Activated naive CD8-positive, alpha-beta T cell treated with anti-CD3 and anti-CD28 coated beads, Interleukin-2, amount 10 ng/mL, durations not matched to agents 7 days and 5 days (primary cell): ENCODE data around the gene NDUFAF2. TPM values are rescaled to one million over a fixed set of nuclear protein-coding genes. Genes with fewer than 3 reads are reported as not detected.

ENCODE experiments used
- ATAC-seq: fragments of 150-1000 bp; cut with Tn5 transposase; one replicate; pipeline ENCODE4 v1.10.0; 2021; ENCODE audit warnings: low read depth, moderate library complexity
- POLR2A ChIA-PET: fragments of 350-600 bp; sonication (Branson Sonifier 250); formaldehyde crosslinking; loops from one replicate; lab custom pipeline; 2021; ENCODE audit warnings: antibody characterized with exemption; lab: Charles Lee
- DNase-seq: peaks from one replicate; pipeline ENCODE4 v3.0.0; 2021
- H3K27ac Mint-ChIP-seq: one replicate; pipeline ENCODE4 v1.8.0; 2022; ENCODE audit warnings: mild to moderate bottlenecking, mixed read lengths
- H3K27me3 Mint-ChIP-seq: one replicate; pipeline ENCODE4 v1.8.0; 2022; ENCODE audit warnings: mild to moderate bottlenecking, moderate library complexity, mixed read lengths
- H3K36me3 Mint-ChIP-seq: one replicate; pipeline ENCODE4 v1.8.0; 2021; ENCODE audit warnings: mild to moderate bottlenecking, mixed read lengths
- H3K4me1 Mint-ChIP-seq: one replicate; pipeline ENCODE4 v1.8.0; 2021; ENCODE audit warnings: mixed read lengths
- H3K4me3 Mint-ChIP-seq: one replicate; pipeline ENCODE4 v1.8.0; 2022; ENCODE audit warnings: mild to moderate bottlenecking, moderate library complexity, mixed read lengths
- H3K9me3 Mint-ChIP-seq: one replicate; pipeline ENCODE4 v1.8.0; 2021; ENCODE audit warnings: mixed read lengths
- total RNA-seq, 2 experiments: library from RNA; stranded (reverse); gene quantifications; one replicate each; pipeline ENCODE4 v1.2.3, GENCODE V29; 2021

The NDUFAF2 gene
- total RNA-seq, 2 experiments from 2014 or later, result 16.2 to 18.5 TPM

DNA sequence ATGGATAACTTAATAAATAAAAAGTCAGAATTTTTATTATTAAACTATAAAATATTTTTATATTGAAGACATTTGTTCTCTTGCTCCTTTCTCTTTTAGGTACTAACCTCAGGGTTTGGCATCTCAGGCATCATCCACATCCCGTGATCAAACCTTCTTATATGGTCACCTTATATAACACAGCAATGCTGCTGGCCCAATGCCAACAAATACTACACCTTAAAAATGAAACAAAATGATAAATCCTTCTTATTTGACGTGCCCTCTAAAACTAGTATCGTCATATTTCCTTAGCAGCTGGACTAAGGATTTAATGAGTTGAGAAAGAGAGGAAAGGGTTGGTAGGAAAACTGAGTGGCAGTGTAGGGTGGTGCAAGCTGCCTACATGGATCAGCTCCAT is 56.6 kb downstream of the NDUFAF2 start:
- POLR2A ChIA-PET, result no interaction called here
- ATAC-seq (no peak), DNase-seq (no peak)
- Mint-ChIP-seq H3K4me3 (no peak overlapping the region), H3K36me3 (no peaks in the 10 kb centered on the region), H3K27ac (no peak overlapping the region), H3K27me3 (no peaks in the 10 kb centered on the region), H3K4me1 (peaks cover 3% of the 10 kb centered on the region), H3K9me3 (no peaks in the 10 kb centered on the region)

DNA sequence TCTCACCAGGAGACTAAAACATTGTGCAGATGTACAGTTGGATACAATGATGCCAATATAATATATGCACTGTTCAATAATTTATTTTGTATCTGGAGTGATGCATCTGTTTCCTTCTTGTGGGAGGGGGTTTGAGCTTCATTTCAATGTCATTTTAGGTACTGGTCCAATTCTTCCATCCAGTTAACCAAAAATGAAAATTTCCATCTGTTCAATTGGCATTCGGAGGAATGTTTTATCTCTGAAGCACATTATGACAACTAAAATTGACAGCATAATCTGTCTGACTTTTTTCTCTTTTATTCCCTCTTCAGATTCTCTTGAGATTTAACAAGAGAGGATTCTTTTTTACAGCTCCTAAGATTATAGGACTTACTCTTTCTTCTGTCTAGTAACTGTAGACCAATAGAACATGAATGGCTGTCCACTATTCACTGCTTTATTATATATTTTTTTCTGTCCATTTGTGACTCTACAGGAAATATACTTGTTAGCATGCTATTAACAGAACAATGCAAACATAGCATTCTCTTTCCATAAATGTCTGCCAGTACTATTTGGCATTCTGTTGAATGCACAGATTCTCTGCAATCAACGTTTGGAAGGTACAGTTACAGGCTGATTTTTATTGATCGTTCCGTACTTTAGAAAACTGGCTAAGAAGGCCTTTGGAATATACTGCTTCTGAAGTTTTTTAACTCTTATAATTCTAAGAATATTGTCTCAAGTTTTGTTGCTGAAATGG is 57.8 kb downstream of the NDUFAF2 start:
- ATAC-seq (no peak), DNase-seq (no peak)
- H3K36me3 Mint-ChIP-seq, result no peaks in the 10 kb centered on the region
- no peak overlapping the region for H3K27ac Mint-ChIP-seq
- peaks cover 3% of the 10 kb centered on the region for H3K4me1 Mint-ChIP-seq
- POLR2A ChIA-PET, result no interaction called here
- H3K27me3 Mint-ChIP-seq, result no peaks in the 10 kb centered on the region
- no peak overlapping the region for H3K4me3 Mint-ChIP-seq
- H3K9me3 Mint-ChIP-seq, result no peaks in the 10 kb centered on the region

DNA sequence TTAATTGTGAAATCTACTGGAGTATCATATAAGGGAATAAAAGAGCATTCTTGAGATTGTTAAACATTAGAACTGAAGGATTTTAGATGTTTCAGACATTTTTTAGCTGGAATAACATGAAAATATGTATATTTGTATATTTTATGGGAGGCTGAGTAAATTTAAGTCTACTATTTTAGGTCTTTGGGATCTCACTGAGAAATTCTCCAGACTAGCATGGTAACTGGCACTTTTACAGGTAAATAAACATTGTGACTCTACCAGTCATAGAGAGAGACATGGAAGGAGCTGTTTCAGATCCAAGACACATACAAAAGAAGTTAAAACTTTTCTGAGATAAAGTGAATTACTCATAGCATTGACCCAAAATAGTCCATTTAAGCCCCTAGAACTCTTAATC is 59.4 kb downstream of the NDUFAF2 start:
- no peaks in the 10 kb centered on the region for H3K36me3 Mint-ChIP-seq
- POLR2A ChIA-PET, result no interaction called here
- H3K4me1 Mint-ChIP-seq, result peaks cover 3% of the 10 kb centered on the region
- ATAC-seq (no peak), DNase-seq (no peak)
- H3K9me3 Mint-ChIP-seq, result no peaks in the 10 kb centered on the region
- H3K27ac Mint-ChIP-seq, result no peak overlapping the region
- no peak overlapping the region for H3K4me3 Mint-ChIP-seq
- no peaks in the 10 kb centered on the region for H3K27me3 Mint-ChIP-seq

DNA sequence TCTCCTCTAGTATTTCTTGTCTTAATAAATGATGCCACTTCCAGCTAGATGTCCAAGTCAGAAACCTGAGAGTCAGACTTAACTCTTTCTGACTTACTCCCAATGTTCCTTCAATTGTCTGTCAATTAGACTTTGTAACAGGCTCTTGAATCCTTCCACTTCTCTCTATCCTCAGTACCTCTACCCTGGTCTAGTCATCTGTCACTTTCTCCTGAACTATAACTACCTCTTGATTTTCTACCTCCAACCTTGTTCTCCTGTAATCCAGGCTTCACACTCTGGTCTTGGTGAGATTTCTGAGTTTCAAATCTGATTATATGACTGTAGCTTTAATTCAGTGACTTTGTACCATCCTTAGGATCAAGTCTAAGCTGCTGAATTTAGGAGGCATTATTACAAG is 64.9 kb downstream of the NDUFAF2 start:
- no peaks in the 10 kb centered on the region for H3K9me3 Mint-ChIP-seq
- H3K36me3 Mint-ChIP-seq, result no peaks in the 10 kb centered on the region
- POLR2A ChIA-PET, result no interaction called here
- no peaks in the 10 kb centered on the region for H3K27me3 Mint-ChIP-seq
- no peak overlapping the region for H3K27ac Mint-ChIP-seq
- no peak for ATAC-seq
- no peak for DNase-seq
- no peaks in the 10 kb centered on the region for H3K4me1 Mint-ChIP-seq
- no peak overlapping the region for H3K4me3 Mint-ChIP-seq

DNA sequence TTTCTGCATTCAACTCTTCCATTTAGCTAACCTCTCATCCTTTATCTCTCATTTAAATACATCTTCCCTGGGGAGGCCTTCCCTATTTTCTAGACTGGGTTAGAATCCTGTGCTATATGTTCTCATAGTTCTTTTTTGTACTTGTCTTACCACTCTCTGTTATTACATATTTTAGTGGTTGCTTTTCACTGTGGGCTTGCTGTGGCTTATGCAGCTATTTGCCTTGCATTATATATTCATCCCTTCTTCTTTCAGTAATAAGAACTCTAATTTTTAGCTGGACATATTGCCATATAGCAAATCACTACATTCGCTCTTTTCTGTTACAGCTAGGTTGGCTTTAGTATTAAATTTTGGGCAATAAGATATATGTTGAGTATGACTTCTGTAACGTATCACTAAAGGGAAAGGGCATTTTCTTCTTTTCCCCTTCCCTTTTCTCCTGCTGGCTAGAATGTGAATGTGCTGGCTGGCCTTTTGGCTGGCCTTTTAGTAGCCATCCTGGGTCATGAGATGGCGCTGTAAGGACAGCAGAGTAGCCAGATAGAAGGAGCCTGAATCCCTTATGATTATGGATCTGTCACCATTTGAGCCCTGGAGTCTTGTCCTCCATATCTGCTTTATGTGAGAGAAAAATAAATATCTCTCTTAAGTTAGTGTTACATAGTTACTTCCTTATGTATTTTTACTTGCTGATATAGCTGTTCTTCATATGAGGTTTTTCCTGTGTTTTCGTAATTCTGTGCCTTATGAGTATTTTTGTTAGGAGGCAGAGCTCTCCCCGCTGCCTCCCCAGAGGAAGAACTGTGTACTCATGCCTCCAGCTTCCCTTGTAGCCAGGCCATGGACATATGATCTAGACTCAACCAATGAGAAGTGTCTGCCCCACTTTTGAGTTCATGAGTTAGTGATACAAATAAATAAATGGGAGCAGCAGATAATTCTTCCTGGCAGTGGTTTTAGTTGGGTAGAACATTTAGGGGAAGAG is 65.8 kb downstream of the NDUFAF2 start:
- Mint-ChIP-seq H3K27me3 (no peaks in the 10 kb centered on the region), H3K4me3 (no peak overlapping the region), H3K4me1 (no peaks in the 10 kb centered on the region), H3K9me3 (no peaks in the 10 kb centered on the region), H3K27ac (no peak overlapping the region), H3K36me3 (no peaks in the 10 kb centered on the region)
- DNase-seq (no peak), ATAC-seq (no peak)
- POLR2A ChIA-PET, result no interaction called here

DNA sequence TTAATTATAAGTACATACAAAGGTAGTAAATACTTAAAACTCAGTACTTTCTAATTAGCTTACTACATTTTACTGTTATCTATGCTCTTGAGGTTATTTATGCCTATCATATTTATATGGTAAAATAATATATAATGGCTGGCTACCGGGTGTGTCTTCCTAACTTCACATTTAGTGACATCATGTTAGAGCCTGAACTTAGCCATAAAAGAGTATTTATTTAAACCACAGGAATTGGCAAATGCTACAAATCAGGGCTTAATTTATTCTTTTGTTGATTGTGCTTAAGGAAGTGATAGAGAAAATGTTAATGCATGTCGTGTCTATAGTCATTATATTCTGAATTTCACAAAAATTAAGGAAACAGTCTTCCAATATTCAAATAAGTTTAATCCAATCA is 73.1 kb downstream of the NDUFAF2 start:
- POLR2A ChIA-PET, result no interaction called here
- H3K4me3 Mint-ChIP-seq, result no peak overlapping the region

DNA sequence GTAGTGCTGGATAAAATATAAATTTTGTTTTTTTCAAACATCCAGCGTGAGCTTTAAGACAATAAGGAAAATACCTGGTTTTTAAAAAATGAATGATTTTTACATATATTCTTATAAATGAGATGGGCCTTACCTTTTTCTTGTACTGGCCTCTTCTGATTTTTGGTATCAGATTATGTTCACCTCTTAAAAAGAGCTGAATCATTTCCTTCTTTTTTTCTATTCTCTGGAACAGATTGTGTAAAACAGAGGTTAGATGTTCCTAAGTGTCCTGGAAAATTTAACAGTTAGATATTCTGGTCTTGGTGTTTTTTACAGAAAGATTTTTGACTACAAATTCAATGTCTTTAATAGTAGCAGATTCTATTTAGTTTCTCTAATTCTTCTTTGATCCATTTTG is 74.6 kb downstream of the NDUFAF2 start:
- no peak for DNase-seq
- Mint-ChIP-seq H3K27ac (no peak overlapping the region), H3K4me3 (no peak overlapping the region)

More for the DNA sequence above, 73.1 kb downstream of the NDUFAF2 start:
- peaks cover 6% of the 10 kb centered on the region for H3K36me3 Mint-ChIP-seq
- H3K4me1 Mint-ChIP-seq, result no peaks in the 10 kb centered on the region
- no peak for DNase-seq
- ATAC-seq, result no peak
- no peaks in the 10 kb centered on the region for H3K27me3 Mint-ChIP-seq
- H3K27ac Mint-ChIP-seq, result no peak overlapping the region
- peaks cover 3% of the 10 kb centered on the region for H3K9me3 Mint-ChIP-seq

DNA sequence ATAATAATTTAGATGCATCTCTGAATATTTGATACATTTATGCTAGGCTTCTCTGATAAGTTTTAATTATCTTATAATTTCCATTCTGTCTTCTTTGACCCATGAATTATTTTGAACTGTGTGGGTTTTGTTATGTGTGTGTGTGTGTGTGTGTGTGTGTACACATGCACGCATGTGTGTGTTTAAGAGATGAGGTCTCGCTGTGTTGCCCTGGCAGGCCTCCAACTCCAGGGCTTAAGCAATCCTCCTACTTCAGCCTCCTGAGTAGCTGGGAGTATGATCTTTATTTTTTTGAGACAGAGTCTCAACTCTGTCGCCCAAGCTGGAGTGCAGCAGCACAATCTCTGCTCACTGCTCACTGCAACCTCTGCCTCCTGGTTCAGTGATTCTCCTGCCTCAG is 75.4 kb downstream of the NDUFAF2 start:
- peaks cover 3% of the 10 kb centered on the region for H3K9me3 Mint-ChIP-seq
- no peaks in the 10 kb centered on the region for H3K4me1 Mint-ChIP-seq
- POLR2A ChIA-PET, result no interaction called here
- no peak overlapping the region for H3K4me3 Mint-ChIP-seq
- H3K27me3 Mint-ChIP-seq, result no peaks in the 10 kb centered on the region
- peaks cover 6% of the 10 kb centered on the region for H3K36me3 Mint-ChIP-seq
- H3K27ac Mint-ChIP-seq, result no peak overlapping the region
- DNase-seq, result no peak
- no peak for ATAC-seq

More for the DNA sequence above, 74.6 kb downstream of the NDUFAF2 start:
- POLR2A ChIA-PET, result no interaction called here
- no peak for ATAC-seq
- Mint-ChIP-seq H3K27me3 (no peaks in the 10 kb centered on the region), H3K4me1 (no peaks in the 10 kb centered on the region), H3K9me3 (peaks cover 3% of the 10 kb centered on the region), H3K36me3 (peaks cover 6% of the 10 kb centered on the region)

DNA sequence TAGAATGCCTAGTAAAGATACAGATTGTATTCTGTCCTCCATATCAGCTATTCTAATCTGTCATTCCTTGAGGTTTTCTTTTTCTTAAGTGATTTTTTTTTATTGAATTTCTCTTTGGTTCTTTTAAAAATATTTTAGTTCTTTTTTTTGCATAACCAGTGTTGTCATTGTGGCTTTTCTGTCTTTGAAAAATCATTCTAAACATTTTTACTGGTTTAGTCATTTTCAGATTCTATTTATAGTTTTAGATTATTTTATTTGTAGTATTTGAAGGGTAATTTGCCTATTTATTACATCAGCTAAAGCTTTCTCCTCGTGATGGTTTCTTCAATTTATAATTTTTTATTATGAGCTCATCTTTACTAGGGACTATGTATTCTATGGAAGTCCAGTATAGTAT is 78.1 kb downstream of the NDUFAF2 start:
- Mint-ChIP-seq H3K27ac (no peak overlapping the region), H3K36me3 (peaks cover 6% of the 10 kb centered on the region), H3K4me1 (no peaks in the 10 kb centered on the region), H3K27me3 (no peaks in the 10 kb centered on the region), H3K9me3 (peaks cover 3% of the 10 kb centered on the region), H3K4me3 (no peak overlapping the region)
- DNase-seq, result no peak
- no peak for ATAC-seq
- POLR2A ChIA-PET, result interaction anchor here (0.6 kb wide), 1 partner anchor 67 kb away, joined by 4 read pairs; no protein-coding TSS in a partner anchor

DNA sequence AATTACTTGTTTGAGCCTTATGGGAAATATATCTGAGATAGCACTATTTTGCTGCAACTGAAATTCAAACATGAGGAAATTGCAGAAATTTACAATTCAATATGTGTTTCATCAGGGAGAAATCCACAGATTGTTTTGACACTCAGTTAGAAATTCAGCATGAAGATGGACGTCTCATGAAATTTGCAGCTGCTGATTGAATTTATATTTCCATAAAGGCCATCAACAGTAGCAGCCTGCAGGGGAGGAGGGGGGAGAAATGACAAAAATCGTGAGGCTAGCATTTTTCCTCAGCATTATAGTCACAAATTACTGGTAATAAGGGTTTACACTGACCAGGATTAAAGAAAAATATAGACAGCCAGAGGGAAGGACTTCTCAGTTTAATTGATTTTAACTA is 81.0 kb downstream of the NDUFAF2 start:
- POLR2A ChIA-PET, result no interaction called here

DNA sequence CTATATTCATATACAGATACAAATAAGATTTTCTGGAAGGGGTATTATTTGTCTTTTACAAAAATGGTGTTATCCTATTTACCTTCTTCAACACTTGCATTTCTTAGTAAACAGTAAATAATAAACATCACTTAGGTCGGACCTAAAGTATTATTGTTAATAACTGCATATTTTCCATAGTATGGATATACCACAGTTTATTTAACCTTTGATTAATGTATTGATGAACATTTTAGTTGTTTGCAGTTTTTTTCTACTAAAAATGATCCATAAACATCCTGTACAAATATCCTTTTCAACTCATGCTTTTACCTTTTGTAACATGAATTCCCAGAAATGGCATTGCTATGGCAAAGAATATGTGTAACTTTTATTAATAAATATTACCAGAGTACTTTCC is 83.4 kb downstream of the NDUFAF2 start:
- DNase-seq (no peak), ATAC-seq (no peak)
- no peak overlapping the region for H3K4me3 Mint-ChIP-seq
- H3K9me3 Mint-ChIP-seq, result peaks cover 3% of the 10 kb centered on the region
- no peaks in the 10 kb centered on the region for H3K27me3 Mint-ChIP-seq
- POLR2A ChIA-PET, result no interaction called here
- no peak overlapping the region for H3K27ac Mint-ChIP-seq
- no peaks in the 10 kb centered on the region for H3K4me1 Mint-ChIP-seq
- H3K36me3 Mint-ChIP-seq, result no peaks in the 10 kb centered on the region

More for the DNA sequence above, 81.0 kb downstream of the NDUFAF2 start:
- Mint-ChIP-seq H3K4me1 (no peaks in the 10 kb centered on the region), H3K27me3 (no peaks in the 10 kb centered on the region), H3K27ac (no peak overlapping the region), H3K36me3 (peaks cover 6% of the 10 kb centered on the region), H3K9me3 (peaks cover 3% of the 10 kb centered on the region), H3K4me3 (no peak overlapping the region)
- DNase-seq, result no peak
- ATAC-seq, result no peak

DNA sequence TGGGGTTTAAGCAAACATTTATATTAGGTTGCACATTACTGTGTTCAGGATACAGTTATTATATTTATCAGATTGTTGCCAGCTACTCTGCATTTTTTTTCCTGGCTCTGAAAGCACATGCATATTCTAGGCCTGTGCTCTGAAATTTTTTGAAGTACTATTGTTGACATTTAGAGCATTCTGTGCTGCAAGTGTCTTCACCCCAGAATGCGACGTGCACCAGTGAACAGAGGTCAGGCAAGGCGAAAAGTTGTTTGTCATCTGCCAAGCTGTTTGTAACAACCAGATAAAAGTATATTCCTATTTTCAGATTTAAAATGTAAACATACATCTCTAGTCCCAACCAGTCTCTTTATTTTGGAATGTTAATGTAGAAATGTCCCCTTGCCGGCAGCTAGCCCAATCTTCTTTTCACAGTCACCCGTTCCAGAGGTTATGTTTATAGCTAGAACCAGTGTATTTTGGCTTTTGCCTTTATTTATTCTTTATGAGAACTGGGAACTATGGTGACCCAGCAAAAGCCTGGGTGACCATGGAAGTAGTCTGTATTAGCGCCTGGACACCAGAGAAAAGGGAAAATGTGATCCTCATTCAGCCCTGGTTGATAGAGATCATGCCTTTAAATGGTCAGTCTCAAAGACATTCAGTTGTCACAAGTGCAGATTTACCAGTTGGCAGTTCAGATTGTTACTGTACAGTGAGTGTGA is 84.6 kb downstream of the NDUFAF2 start:
- Mint-ChIP-seq H3K4me3 (no peak overlapping the region), H3K27ac (no peak overlapping the region), H3K4me1 (no peaks in the 10 kb centered on the region), H3K36me3 (no peaks in the 10 kb centered on the region), H3K27me3 (no peaks in the 10 kb centered on the region), H3K9me3 (peaks cover 3% of the 10 kb centered on the region)
- POLR2A ChIA-PET, result no interaction called here
- DNase-seq, result no peak
- no peak for ATAC-seq

DNA sequence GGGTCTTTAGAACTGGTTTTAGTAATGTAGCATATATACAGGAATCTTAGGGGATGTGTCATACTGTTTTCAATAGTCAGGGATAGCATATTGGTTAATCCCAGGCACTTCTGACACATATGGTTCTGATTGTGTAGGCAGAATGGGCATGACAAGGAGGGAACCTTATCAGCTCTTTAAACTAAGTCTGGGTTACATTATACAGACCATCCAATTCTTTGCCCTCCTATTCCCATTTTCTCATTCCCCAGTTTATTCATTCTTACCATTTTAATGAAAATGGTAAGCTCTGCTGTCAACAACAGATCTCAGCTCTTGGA is 85.1 kb downstream of the NDUFAF2 start:
- Mint-ChIP-seq H3K27ac (no peak overlapping the region), H3K27me3 (no peaks in the 10 kb centered on the region), H3K9me3 (peaks cover 3% of the 10 kb centered on the region), H3K4me1 (no peaks in the 10 kb centered on the region), H3K4me3 (no peak overlapping the region), H3K36me3 (no peaks in the 10 kb centered on the region)
- ATAC-seq (no peak), DNase-seq (no peak)
- POLR2A ChIA-PET, result no interaction called here
